Panc1 (cell line): ENCODE data around the gene DUSP9. TPM values are rescaled to one million over a fixed set of nuclear protein-coding genes. Genes with fewer than 3 reads are reported as not detected.

Experiments
- ATAC-seq: fragments of 200-7000 bp; cut with Tn5 transposase; 2 replicates; pipeline ENCODE4 v1.9.1; 2020; ENCODE audit warnings: mild to moderate bottlenecking, moderate library complexity
- BruUV-seq: library from RNA; stranded (reverse); fragments of 400-500 nt; replicated peaks from 2 replicates; lab custom pipeline; 2021; lab: Mats Ljungman, UMichigan
- CTCF ChIA-PET: fragments of 300-600 bp; sonication (Branson Sonifier 250); formaldehyde crosslinking; loops from one replicate; lab custom pipeline; 2022; ENCODE audit warnings: antibody characterized with exemption; lab: Charles Lee
- POLR2A ChIA-PET: fragments of 300-600 bp; sonication (Branson Sonifier 250); formaldehyde crosslinking; loops from one replicate; lab custom pipeline; 2022; ENCODE audit warnings: antibody characterized with exemption; lab: Charles Lee
- DNase-seq: peaks from one replicate; pipeline ENCODE4 v3.0.0-alpha.2; 2010; ENCODE audit warnings: low read depth, low spot score
- H3K27ac ChIP-seq: 2 replicates; pipeline ENCODE4 v1.5.1; 2011; ENCODE audit warnings: mild to moderate bottlenecking, low read length, inconsistent platforms
- H3K27me3 ChIP-seq: fragments of 200-500 bp; sonication (Bioruptor generic); 2 replicates; pipeline ENCODE4 v1.6.0; 2014; ENCODE audit warnings: low read length, inconsistent platforms; ENCODE audit not compliant: control insufficient read depth, insufficient read depth
- H3K36me3 ChIP-seq: fragments of 200-500 bp; sonication (Bioruptor generic); 2 replicates; pipeline ENCODE4 v1.5.1; 2014; ENCODE audit warnings: inconsistent platforms, mild to moderate bottlenecking, low read length, moderate library complexity; ENCODE audit not compliant: control insufficient read depth, insufficient read depth
- H3K4me1 ChIP-seq: 2 replicates; pipeline ENCODE4 v1.5.1; 2011; ENCODE audit warnings: inconsistent platforms, mild to moderate bottlenecking, low read length, moderate library complexity; ENCODE audit not compliant: control insufficient read depth, insufficient read depth
- H3K4me3 ChIP-seq, 2 experiments: 2 replicates each; pipeline ENCODE4 v1.5.1; 2011 to 2012; ENCODE audit warnings: low read depth in 2 of 2, low read length in 2 of 2, mild to moderate bottlenecking in 2 of 2, inconsistent platforms in 1 of 2, moderate library complexity in 1 of 2
- H3K9me3 ChIP-seq: fragments of 200-500 bp; sonication (Bioruptor generic); 2 replicates; pipeline ENCODE4 v1.5.1; 2014; ENCODE audit warnings: low read depth, mild to moderate bottlenecking, inconsistent platforms, low read length, moderate library complexity; ENCODE audit not compliant: control insufficient read depth, insufficient read depth
- CTCF ChIP-seq: fragments of 450-650 bp; IDR thresholded peaks from 2 replicates; pipeline ENCODE4 v1.5.1; 2017; ENCODE audit warnings: mild to moderate bottlenecking
- POLR2AphosphoS5 ChIP-seq: IDR thresholded peaks from 2 replicates; pipeline ENCODE4 v1.6.1; 2012; ENCODE audit warnings: mild to moderate bottlenecking, low read depth, low read length, moderate library complexity
- REST ChIP-seq, 2 experiments: IDR thresholded peaks; 2 replicates each; pipeline ENCODE4 v1.6.1; 2011 to 2012; ENCODE audit warnings: low read depth in 2 of 2, control low read depth in 1 of 2, low read length in 1 of 2, mild to moderate bottlenecking in 1 of 2, moderate library complexity in 1 of 2; ENCODE audit not compliant: insufficient read depth in 1 of 2
- SIN3A ChIP-seq: IDR thresholded peaks from 2 replicates; pipeline ENCODE4 v1.6.1; 2012; ENCODE audit warnings: low read depth, mild to moderate bottlenecking, low read length, moderate library complexity, borderline replicate concordance; ENCODE audit not compliant: insufficient read depth
- TCF7L2 ChIP-seq: IDR thresholded peaks from 2 replicates; pipeline ENCODE4 v1.6.1; 2011; ENCODE audit warnings: mild to moderate bottlenecking, low read depth, low read length, inconsistent platforms
- in situ Hi-C: cut with HindIII; loops from 2 replicates; pipeline ENCODE4 v1.10.0; 2016; ENCODE audit warnings: low sequenced_read_pairs, low pct_unique_long_range_greater_than_20kb
- intact Hi-C: fragments of 100-400 bp; cut with micrococcal nuclease; formaldehyde crosslinking; loops from one replicate; pipeline ENCODE4 v1.10.0; 2022; ENCODE audit not compliant: unreplicated experiment
- total RNA-seq: library from RNA; stranded (reverse); gene quantifications from one replicate; pipeline ENCODE4 v1.2.1, GENCODE V29; 2021; ENCODE audit not compliant: unreplicated experiment

DUSP9 gene
- total RNA-seq, 1 experiment from 2014 or later = 7.1 TPM

- Histone ChIP-seq H3K4me1 (no peaks in the 10 kb centered on the region), H3K9me3 (no peaks in the 10 kb centered on the region), H3K36me3 (no peaks in the 10 kb centered on the region), H3K4me3 (no peak overlapping the region), H3K27ac (no peak overlapping the region), H3K27me3 (no peaks in the 10 kb centered on the region)
- no peak for TF ChIP-seq REST (IDR thresholded peaks at IDR 0.05; ENCODE audit: insufficient read depth in 1 of 2, low read depth in 2 of 2, low read length in 1 of 2)
- TF ChIP-seq CTCF = peak; percentile 71
- TF ChIP-seq TCF7L2 = no peak
- DNase-seq (no peak), ATAC-seq (peak; percentile 68)
- CTCF ChIA-PET = interaction anchor here (1.1 to 1.4 kb wide), 2 partner anchors 9 to 16 kb away, joined by 3 to 4 read pairs; no protein-coding TSS in a partner anchor
- in situ Hi-C loops = no loop called here
- BruUV-seq = no TSS peak
- POLR2A ChIA-PET = no interaction called here
- intact Hi-C loops = loop anchor here (5.0 kb wide), 1 partner anchor 94 kb away; no protein-coding TSS in a partner anchor
Measured at GRCh38 chrX:153651540-153652079, 4.6 kb downstream of the DUSP9 start.

- DNase-seq = no peak
- in situ Hi-C loops = no loop called here
- Histone ChIP-seq H3K9me3 (no peaks in the 10 kb centered on the region), H3K27me3 (no peaks in the 10 kb centered on the region), H3K36me3 (no peaks in the 10 kb centered on the region), H3K27ac (no peak overlapping the region), H3K4me1 (no peaks in the 10 kb centered on the region), H3K4me3 (no peak overlapping the region)
- ATAC-seq = no peak
- intact Hi-C loops = loop anchor here (5.0 kb wide), 1 partner anchor 96 kb away; no protein-coding TSS in a partner anchor
- no TSS peak for BruUV-seq
- ChIA-PET POLR2A (no interaction called here), CTCF (interaction anchor here (1.6 kb wide), 1 partner anchor 114 kb away, joined by 3 read pairs; no protein-coding TSS in a partner anchor)
- no peak for TF ChIP-seq REST (IDR thresholded peaks at IDR 0.05; ENCODE audit: insufficient read depth in 1 of 2, low read depth in 2 of 2, low read length in 1 of 2)
- TF ChIP-seq CTCF = no peak
- no peak for TF ChIP-seq SIN3A
- TF ChIP-seq POLR2AphosphoS5 = no peak
- TF ChIP-seq TCF7L2 = no peak
Measured at GRCh38 chrX:153653556-153653955, 6.6 kb downstream of the DUSP9 start.
